LNCAP (cell line): Measurements from ENCODE around the gene GSX1.

ENCODE experiments used
- TF ChIP-seq, protein P1 (sequence below): fragments of 450-650 bp; IDR thresholded peaks from 2 replicates; pipeline ENCODE4 v1.5.1; 2017; ENCODE audit warnings: mild to moderate bottlenecking

Gene GSX1

DNA sequence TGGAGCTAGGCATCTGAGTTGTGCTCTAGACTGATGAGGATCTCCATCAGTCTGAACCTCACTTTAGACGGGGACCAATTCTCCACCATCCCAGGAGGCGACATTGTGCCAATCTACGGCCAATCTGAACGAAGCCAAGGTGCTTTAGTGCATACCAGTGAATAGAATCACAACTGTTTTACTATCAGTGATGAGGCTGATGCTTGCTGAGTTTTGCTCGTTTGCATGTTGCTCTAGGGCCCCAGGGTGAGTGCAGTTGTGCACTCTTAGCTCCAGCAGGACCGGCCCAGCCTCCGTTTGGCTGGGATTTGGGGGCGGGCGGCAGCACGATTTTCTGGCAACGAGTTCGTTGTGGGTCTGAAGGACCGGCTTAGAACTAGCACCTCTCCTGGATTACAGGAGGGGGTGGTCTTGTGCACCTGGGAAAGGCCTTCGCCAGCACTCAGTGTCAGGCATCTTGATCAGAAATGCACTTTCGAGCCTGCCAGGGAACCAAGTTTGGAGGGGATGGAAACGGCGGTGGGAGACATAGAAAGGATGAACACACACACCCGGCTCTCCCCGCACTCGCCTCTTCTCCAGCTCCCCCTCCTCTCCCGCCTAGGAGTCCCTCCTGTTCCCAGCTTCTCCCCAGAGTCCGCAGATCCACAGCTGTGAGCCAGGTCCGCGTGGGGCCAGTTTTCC is 4.4 kb downstream of the GSX1 start:
- TF ChIP-seq, protein P1, sequence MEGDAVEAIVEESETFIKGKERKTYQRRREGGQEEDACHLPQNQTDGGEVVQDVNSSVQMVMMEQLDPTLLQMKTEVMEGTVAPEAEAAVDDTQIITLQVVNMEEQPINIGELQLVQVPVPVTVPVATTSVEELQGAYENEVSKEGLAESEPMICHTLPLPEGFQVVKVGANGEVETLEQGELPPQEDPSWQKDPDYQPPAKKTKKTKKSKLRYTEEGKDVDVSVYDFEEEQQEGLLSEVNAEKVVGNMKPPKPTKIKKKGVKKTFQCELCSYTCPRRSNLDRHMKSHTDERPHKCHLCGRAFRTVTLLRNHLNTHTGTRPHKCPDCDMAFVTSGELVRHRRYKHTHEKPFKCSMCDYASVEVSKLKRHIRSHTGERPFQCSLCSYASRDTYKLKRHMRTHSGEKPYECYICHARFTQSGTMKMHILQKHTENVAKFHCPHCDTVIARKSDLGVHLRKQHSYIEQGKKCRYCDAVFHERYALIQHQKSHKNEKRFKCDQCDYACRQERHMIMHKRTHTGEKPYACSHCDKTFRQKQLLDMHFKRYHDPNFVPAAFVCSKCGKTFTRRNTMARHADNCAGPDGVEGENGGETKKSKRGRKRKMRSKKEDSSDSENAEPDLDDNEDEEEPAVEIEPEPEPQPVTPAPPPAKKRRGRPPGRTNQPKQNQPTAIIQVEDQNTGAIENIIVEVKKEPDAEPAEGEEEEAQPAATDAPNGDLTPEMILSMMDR = no peak

DNA sequence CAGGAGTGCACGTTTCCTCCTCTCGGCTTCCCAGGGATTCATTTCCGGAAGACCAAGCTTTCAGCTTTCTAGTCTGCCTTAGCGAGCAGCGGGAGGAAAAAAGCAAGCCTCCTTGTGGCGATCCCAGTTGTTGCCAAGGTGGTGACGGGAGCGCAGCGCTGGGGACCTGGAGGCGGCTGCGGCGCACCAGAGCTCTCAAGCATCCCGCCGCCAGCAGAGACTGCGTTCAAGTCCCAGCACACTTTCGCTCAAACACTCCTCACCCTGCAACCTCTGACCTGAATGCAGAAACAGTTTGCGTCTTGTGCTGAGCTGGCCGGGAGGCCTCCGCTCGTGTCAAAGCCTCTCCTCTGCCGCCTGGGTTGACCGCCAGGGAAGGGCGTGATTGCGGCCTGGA is 4.9 kb downstream of the GSX1 start:
- TF ChIP-seq, protein P1 = peak; percentile 24; the same call in 1 of the 2 replicates

DNA sequence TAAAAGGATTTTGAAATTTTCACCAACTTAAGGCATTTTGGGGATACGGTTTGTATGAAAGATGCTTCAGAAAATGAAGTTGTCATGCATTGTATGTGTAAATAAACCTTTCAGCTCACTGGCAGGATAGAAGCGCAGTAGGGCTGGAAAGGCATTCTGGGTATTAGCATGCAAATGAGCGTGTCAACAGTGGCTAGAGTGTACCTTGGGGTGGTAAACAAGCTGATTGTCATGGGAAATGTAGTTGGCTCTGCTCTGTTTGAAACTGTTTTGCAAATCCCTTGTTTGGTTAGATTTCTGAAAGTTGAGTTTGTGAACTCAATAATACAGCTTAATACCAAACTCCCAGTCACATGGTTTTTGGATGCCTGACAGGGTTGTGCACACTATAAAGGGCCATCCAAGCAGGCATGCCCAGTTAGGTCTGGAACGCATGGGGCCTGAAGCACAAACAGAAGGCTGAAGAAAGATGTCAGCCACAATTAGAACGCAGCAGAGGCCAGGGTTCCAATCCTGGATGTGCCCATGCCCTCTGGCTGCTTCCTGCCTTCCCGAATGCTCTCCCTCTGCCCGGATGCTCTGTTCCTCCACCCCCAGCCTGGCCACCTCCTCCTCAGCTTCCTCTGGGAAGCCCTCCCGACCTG is 14.6 kb downstream of the GSX1 start:
- TF ChIP-seq, protein P1 = no peak

DNA sequence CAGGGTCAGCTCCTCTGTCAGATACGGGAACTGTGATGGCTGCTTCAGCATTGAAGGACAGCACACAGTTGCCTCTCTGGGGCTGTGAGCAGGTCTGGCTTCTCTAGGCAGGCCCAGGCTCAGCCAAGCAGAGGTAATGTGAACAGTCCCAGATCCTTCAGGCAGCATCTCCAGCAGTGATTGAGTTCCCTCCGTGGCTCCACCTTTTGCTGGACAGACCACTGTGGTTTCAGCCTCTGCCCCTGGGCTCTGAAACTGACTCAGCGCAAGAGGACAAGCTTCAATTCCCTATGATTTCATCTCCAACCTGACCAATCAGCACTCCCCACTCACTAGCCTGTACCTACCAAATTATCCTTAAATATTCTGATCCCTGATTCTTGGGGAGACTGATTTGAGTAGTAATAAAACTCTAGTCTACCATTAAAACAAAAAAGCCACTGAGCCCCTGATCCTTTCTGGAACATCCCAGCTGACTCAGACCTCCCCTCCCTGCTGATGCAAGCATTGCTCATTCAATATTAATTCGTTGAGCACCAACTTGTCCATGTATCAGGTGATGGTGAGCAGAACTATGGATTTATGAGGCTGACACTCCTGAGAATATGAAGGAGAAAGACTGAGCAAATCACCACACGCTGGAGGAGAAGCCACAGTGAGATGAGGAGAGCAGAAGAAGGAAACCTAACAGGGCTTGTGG is 16.7 kb downstream of the GSX1 start:
- TF ChIP-seq, protein P1 = no peak

DNA sequence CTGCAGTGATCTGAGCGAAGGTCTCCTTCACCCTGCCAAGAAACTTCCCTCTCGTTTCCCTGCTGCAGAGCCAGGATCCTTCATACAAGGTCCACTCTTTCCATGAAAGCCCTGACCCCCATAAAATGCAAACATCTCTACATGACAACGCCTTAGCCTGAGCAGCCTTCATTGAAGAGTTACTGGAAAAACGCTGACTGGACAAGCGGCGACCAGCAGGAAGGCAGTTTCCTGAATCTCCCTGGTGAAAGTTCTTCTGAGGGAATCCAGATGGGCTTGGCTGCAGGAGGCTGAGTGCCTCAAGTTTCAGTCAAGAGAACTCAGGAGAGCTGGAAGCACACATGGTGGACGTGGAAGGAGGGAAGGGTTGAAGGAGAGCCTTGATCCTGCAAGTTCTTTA is 17.7 kb downstream of the GSX1 start:
- TF ChIP-seq, protein P1 = no peak

DNA sequence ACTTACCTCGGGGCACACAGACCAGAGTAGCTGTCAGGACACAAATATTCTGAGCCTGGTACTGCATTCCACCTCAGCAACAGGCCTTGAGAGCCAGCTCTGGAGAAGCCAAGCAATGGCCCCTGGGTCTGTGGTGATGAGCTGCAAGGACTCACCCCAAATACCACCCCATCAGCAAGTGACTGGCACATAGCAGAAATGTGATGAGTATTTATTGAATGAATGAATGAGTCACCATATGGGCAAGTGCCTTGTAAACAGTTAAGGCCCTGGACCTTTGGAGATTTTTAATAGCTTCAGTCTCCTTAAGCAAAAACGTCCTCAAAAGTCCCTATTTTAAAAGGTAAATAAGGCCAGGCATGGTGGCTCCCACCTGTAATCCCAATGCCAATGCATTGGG is 18.2 kb downstream of the GSX1 start:
- TF ChIP-seq, protein P1 = no peak

DNA sequence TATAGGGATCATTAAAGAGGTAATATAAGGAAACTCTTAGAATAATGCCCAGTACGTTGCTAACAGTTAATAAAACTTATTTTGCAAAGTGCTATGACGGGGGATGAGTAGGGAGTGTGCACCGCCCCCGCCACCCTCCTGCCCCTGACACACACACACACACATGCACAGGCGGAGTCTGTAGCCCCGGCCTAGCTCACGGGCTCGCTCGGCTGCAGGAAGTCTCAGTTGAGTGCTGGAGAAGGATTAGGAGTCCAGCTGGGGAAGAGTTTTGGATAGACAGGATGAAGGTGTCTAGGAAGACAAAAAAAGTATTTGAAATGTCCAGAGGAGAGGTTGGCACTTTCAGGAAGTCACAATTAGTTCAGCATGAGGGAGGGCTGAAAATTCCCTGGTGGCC is 21.5 kb downstream of the GSX1 start:
- TF ChIP-seq, protein P1 = no peak
